ENCODE results near the gene DPP6.

GRCh38 chr7:154640266-154640865 is 588.2 kb downstream of the DPP6 start:
- TF ChIP-seq CTCF (IDR thresholded peaks at IDR 0.05) = no peak
- TF ChIP-seq EP300 (IDR thresholded peaks at IDR 0.05) = no peak
- TF ChIP-seq POLR2A (IDR thresholded peaks at IDR 0.05) = no peak

All from tibial nerve (tissue), 4 donors.